MCF 10A (cell line): ENCODE measurements around the gene ATG10. TPM values are rescaled to one million over a fixed set of nuclear protein-coding genes. Genes with fewer than 3 reads are reported as not detected.

Experiments used
- BruUV-seq: library from RNA; stranded (reverse); fragments of 400-500 nt; replicated peaks from 2 replicates; lab custom pipeline; 2021; lab: Mats Ljungman, UMichigan
- CTCF ChIA-PET: fragments of 300-600 bp; sonication (Branson Sonifier 250); formaldehyde crosslinking; extraction: SDS; loops from one replicate; lab custom pipeline; 2021; ENCODE audit warnings: antibody characterized with exemption, inconsistent platforms; lab: Yijun Ruan, JAX
- POLR2A ChIA-PET: fragments of 300-600, 350-650 bp; sonication (Branson Sonifier 250); formaldehyde crosslinking; extraction: SDS; loops from one replicate; lab custom pipeline; 2020; ENCODE audit warnings: antibody characterized with exemption, inconsistent platforms; lab: Yijun Ruan, JAX
- DNase-seq: peaks from one replicate; pipeline ENCODE4 v3.0.0-alpha.2; 2018; ENCODE audit not compliant: unreplicated experiment
- H3K27ac Mint-ChIP-seq: one replicate; pipeline ENCODE4 v1.8.0; 2022; ENCODE audit warnings: mild to moderate bottlenecking, low read depth, mixed read lengths; ENCODE audit not compliant: unreplicated experiment
- H3K27me3 Mint-ChIP-seq: one replicate; pipeline ENCODE4 v1.8.0; 2022; ENCODE audit warnings: mixed read lengths; ENCODE audit not compliant: insufficient read depth, unreplicated experiment
- H3K36me3 Mint-ChIP-seq: one replicate; pipeline ENCODE4 v1.8.0; 2022; ENCODE audit warnings: mild to moderate bottlenecking, moderate library complexity, mixed read lengths; ENCODE audit not compliant: insufficient read depth, unreplicated experiment
- H3K4me1 Mint-ChIP-seq: one replicate; pipeline ENCODE4 v1.8.0; 2022; ENCODE audit warnings: mixed read lengths; ENCODE audit not compliant: insufficient read depth, unreplicated experiment
- H3K4me3 Mint-ChIP-seq: one replicate; pipeline ENCODE4 v1.8.0; 2022; ENCODE audit warnings: mild to moderate bottlenecking, moderate library complexity, mixed read lengths; ENCODE audit not compliant: unreplicated experiment
- H3K9me3 Mint-ChIP-seq: one replicate; pipeline ENCODE4 v1.8.0; 2022; ENCODE audit warnings: mixed read lengths; ENCODE audit not compliant: unreplicated experiment
- CTCF ChIP-seq: fragments of 200-600 bp; IDR thresholded peaks from one replicate; pipeline ENCODE4 v1.8.0; 2022; ENCODE audit warnings: antibody characterized with exemption, mild to moderate bottlenecking; ENCODE audit not compliant: unreplicated experiment
- intact Hi-C: fragments of 100-400 bp; cut with micrococcal nuclease; formaldehyde crosslinking; loops from 2 replicates; pipeline ENCODE4 v1.14.1; 2022
- total RNA-seq: library from RNA; stranded (reverse); gene quantifications from 2 replicates; pipeline ENCODE4 v1.2.3, GENCODE V29; 2022

ATG10 gene
- total RNA-seq, 1 experiment from 2014 or later = 9.9 TPM

GRCh38 chr5:82274343-82275211 is 302.8 kb downstream of the ATG10 start:
- no peak overlapping the region for H3K4me3 Mint-ChIP-seq
- peaks cover 5% of the 10 kb centered on the region for H3K4me1 Mint-ChIP-seq
- H3K36me3 Mint-ChIP-seq = peaks cover 66% of the 10 kb centered on the region
- ChIA-PET CTCF (interaction anchor here (0.6 to 2.4 kb wide), 4 partner anchors 9 to 947 kb away, joined by 3 to 18 read pairs (median 4); no protein-coding TSS in a partner anchor), POLR2A (interaction anchor here (2.4 kb wide), 1 partner anchor 10 kb away, joined by 16 read pairs; no protein-coding TSS in a partner anchor)
- no TSS peak for BruUV-seq
- no peak for TF ChIP-seq CTCF
- no peaks in the 10 kb centered on the region for H3K27me3 Mint-ChIP-seq
- H3K27ac Mint-ChIP-seq = no peak overlapping the region
- intact Hi-C loops = loop anchor here (5.0 kb wide), 1 partner anchor 133 kb away; no protein-coding TSS in a partner anchor
- peak; percentile 23 for DNase-seq
- H3K9me3 Mint-ChIP-seq = no peaks in the 10 kb centered on the region

GRCh38 chr5:82275216-82275664 is 303.4 kb downstream of the ATG10 start:
- H3K4me3 Mint-ChIP-seq = no peak overlapping the region
- intact Hi-C loops = loop anchor here (5.0 kb wide), 1 partner anchor 132 kb away; no protein-coding TSS in a partner anchor
- H3K4me1 Mint-ChIP-seq = peaks cover 11% of the 10 kb centered on the region
- ChIA-PET POLR2A (interaction anchor here (2.4 kb wide), 1 partner anchor 10 kb away, joined by 16 read pairs; no protein-coding TSS in a partner anchor), CTCF (interaction anchor here (0.6 to 2.4 kb wide), 3 partner anchors 10 to 948 kb away, joined by 3 to 18 read pairs (median 4); no protein-coding TSS in a partner anchor)
- peaks cover 66% of the 10 kb centered on the region for H3K36me3 Mint-ChIP-seq
- no peaks in the 10 kb centered on the region for H3K27me3 Mint-ChIP-seq
- BruUV-seq = no TSS peak
- no peak overlapping the region for H3K27ac Mint-ChIP-seq
- no peak for TF ChIP-seq CTCF
- H3K9me3 Mint-ChIP-seq = no peaks in the 10 kb centered on the region
- DNase-seq = no peak

- BruUV-seq = no TSS peak
- H3K4me1 Mint-ChIP-seq = peaks cover 19% of the 10 kb centered on the region
- POLR2A ChIA-PET = interaction anchor here (0.6 to 1.9 kb wide), 11 partner anchors 7 to 1276 kb away, joined by 3 to 10 read pairs (median 3); no protein-coding TSS in a partner anchor
Measured at GRCh38 chr5:82276800-82277612, 305.2 kb downstream of the ATG10 start.

More at GRCh38 chr5:82276800-82277612, 305.2 kb downstream of the ATG10 start:
- no peaks in the 10 kb centered on the region for H3K9me3 Mint-ChIP-seq
- peaks cover 61% of the 10 kb centered on the region for H3K36me3 Mint-ChIP-seq
- intact Hi-C loops = loop anchor here (5.0 kb wide), 1 partner anchor 130 kb away; no protein-coding TSS in a partner anchor
- CTCF ChIA-PET = interaction anchor here (0.6 to 1.2 kb wide), 5 partner anchors 18 to 762 kb away, joined by 3 to 6 read pairs (median 3); no protein-coding TSS in a partner anchor
- H3K27ac Mint-ChIP-seq = peak overlapping the region; percentile 99
- H3K27me3 Mint-ChIP-seq = no peaks in the 10 kb centered on the region
- peak overlapping the region; percentile 96 for H3K4me3 Mint-ChIP-seq
- no peak for TF ChIP-seq CTCF
- DNase-seq = no peak
